CD4-positive, CD25-positive, alpha-beta regulatory T cell (primary cell): ENCODE data around the gene FNDC11. TPM values are rescaled to one million over a fixed set of nuclear protein-coding genes. Genes with fewer than 3 reads are reported as not detected.

ENCODE experiments used
- ATAC-seq, 2 donors: fragments of 150-1000 bp; cut with Tn5 transposase; one replicate each; pipeline ENCODE4 v1.10.0; 2021; ENCODE audit warnings: low read depth in 2 of 2, moderate number of reproducible peaks in 2 of 2, moderate library complexity in 1 of 2
- DNase-seq, 3 donors: peaks; one replicate each; pipeline versions ENCODE4 v3.0.0 to v3.0.0-alpha.2; 2012 to 2022; ENCODE audit warnings: mixed read lengths in 1 of 3
- H3K27ac ChIP-seq: one replicate; pipeline ENCODE4 v1.7.0; 2013; ENCODE audit warnings: mild to moderate bottlenecking, low read length; ENCODE audit not compliant: insufficient read depth, poor library complexity, severe bottlenecking
- H3K27me3 ChIP-seq: one replicate; pipeline ENCODE4 v1.7.0; 2013; ENCODE audit warnings: low read length; ENCODE audit not compliant: control insufficient read depth, insufficient read depth
- H3K36me3 ChIP-seq: one replicate; pipeline ENCODE4 v1.7.0; 2013; ENCODE audit warnings: mild to moderate bottlenecking, low read length, moderate library complexity; ENCODE audit not compliant: control insufficient read depth, insufficient read depth
- H3K4me1 ChIP-seq: 2 replicates; pipeline ENCODE4 v1.7.0; 2013; ENCODE audit warnings: mild to moderate bottlenecking, low read length; ENCODE audit not compliant: insufficient read depth, control insufficient read depth, poor library complexity, severe bottlenecking
- H3K4me3 ChIP-seq: one replicate; pipeline ENCODE4 v1.7.0; 2013; ENCODE audit warnings: low read depth, mild to moderate bottlenecking, low read length, moderate library complexity
- H3K9me3 ChIP-seq, 2 experiments: 1 replicate in 1 of 2; 2 replicates in 1 of 2; pipeline ENCODE4 v1.7.0; 2013; ENCODE audit warnings: low read length in 2 of 2, mild to moderate bottlenecking in 1 of 2, moderate library complexity in 1 of 2; ENCODE audit not compliant: control insufficient read depth in 2 of 2
- H3K27ac Mint-ChIP-seq, 3 donors: one replicate each; pipeline ENCODE4 v1.8.0; 2020 to 2022; ENCODE audit warnings: mild to moderate bottlenecking in 3 of 3, mixed read lengths in 3 of 3, moderate library complexity in 2 of 3
- H3K27me3 Mint-ChIP-seq: one replicate; pipeline ENCODE4 v1.8.0; 2022; ENCODE audit warnings: mild to moderate bottlenecking, mixed read lengths
- H3K36me3 Mint-ChIP-seq: one replicate; pipeline ENCODE4 v1.8.0; 2020; ENCODE audit warnings: mixed read lengths
- H3K4me1 Mint-ChIP-seq, 4 donors: one replicate each; pipeline ENCODE4 v1.8.0; 2020 to 2022; ENCODE audit warnings: mixed read lengths in 4 of 4, mild to moderate bottlenecking in 1 of 4
- H3K4me3 Mint-ChIP-seq, 4 donors: one replicate each; pipeline ENCODE4 v1.8.0; 2020 to 2022; ENCODE audit warnings: mild to moderate bottlenecking in 4 of 4, mixed read lengths in 4 of 4, moderate library complexity in 3 of 4
- H3K9me3 Mint-ChIP-seq, 7 donors: one replicate each; pipeline ENCODE4 v1.8.0; 2020 to 2022; ENCODE audit warnings: mixed read lengths in 7 of 7, mild to moderate bottlenecking in 3 of 7, moderate library complexity in 2 of 7
- polyA plus RNA-seq, 4 donors: library from polyadenylated mRNA; unstranded; fragments of 300-500 nt; fragmentation: Illumina TruSeq; gene quantifications; one replicate each; pipeline ENCODE4 v1.2.3, GENCODE V29; 2021
- total RNA-seq: library from RNA; stranded (reverse); gene quantifications from one replicate; pipeline ENCODE4 v1.2.3, GENCODE V29; 2022

Gene FNDC11
- total and polyA plus RNA-seq, 5 donors from 2014 or later: 0.07 to 1.5 (median 0.18) TPM

DNA sequence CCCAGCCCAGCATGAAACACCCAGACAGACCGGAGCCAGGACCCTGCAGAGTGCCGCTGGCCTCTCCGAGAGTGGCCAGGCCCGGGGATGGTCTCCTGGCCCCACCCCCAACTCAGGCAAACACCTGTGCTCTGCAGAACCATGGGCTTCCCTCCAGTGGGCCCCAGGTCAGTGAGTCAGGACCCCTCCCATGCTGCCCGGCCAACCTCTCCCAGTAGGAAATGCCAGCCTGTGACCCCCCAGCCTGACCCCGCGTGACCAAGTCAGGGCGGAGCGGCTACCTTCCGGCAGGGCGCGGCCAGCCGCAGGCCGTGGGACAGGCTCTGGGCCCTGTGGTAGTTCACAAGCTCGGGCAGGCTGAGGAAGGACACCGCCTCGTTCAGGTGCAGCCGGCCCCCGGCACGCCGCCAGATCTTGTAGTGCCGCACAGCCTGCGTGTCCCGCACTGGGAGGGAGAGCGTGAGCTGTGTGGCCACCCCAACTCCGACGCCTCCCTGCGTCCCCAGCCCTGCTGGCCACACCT is 20.0 kb upstream of the FNDC11 start:
- Mint-ChIP-seq H3K27me3 (no peaks in the 10 kb centered on the region), H3K4me3 (peak overlapping the region in 1 of 4 donors; percentile 38), H3K36me3 (no peaks in the 10 kb centered on the region), H3K27ac (no peak overlapping the region), H3K4me1 (peaks cover 0 to 12% (median 2%) of the 10 kb centered on the region in 4 donors), H3K9me3 (no peaks in the 10 kb centered on the region)
- Histone ChIP-seq H3K27me3 (no peaks in the 10 kb centered on the region), H3K36me3 (no peaks in the 10 kb centered on the region), H3K9me3 (no peaks in the 10 kb centered on the region), H3K4me1 (peaks cover 22% of the 10 kb centered on the region), H3K27ac (no peak overlapping the region), H3K4me3 (no peak overlapping the region)
- DNase-seq: no peak
- no peak for ATAC-seq

GRCh38 chr20:63534427-63534830 is 19.5 kb upstream of the FNDC11 start:
- no peak overlapping the region for H3K4me3 Mint-ChIP-seq
- no peak for DNase-seq
- H3K27ac Mint-ChIP-seq: no peak overlapping the region

DNA sequence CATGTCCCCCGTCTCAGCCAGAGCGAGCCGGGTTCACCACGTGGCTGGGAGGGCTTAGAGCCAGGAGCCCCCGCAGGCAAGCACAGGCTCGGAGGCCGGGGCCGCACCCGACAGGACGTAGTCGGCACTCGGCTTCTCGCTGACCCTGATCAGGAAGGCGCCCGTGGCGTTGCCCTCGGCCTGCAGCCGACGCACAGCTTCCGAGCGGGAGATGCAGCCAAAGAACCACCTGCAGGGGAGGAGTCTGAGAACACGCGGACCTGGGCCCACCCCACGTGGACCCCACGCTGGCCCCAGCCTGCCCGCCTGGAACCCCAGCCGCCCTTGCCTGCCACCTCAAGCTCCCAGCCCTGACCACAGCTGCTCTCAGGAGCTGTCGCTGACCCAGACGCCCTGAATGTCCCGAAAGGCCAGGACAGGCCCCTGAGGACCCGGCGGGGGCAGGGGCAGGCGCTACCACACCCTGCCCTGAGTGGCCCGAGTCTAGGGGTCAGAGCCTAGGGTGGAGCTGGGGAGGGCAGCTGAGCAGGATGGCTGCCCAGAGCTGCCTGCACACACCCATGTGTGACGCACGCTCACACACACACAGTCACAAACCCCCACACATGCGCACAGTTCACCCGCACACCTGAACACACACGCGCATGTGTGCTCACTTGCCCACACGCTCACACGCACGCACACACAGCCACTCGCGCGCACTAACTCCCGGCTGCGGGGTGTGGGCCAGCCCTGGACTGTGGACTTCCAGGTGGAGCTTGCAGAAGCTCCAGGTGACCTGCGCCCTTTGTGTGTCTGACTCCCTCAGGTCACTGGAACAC is 18.9 kb upstream of the FNDC11 start:
- Histone ChIP-seq H3K27me3 (no peaks in the 10 kb centered on the region), H3K4me3 (no peak overlapping the region), H3K27ac (no peak overlapping the region), H3K9me3 (no peaks in the 10 kb centered on the region), H3K36me3 (no peaks in the 10 kb centered on the region), H3K4me1 (peaks cover 23% of the 10 kb centered on the region)
- no peak overlapping the region for H3K27ac Mint-ChIP-seq
- no peak for DNase-seq
- H3K9me3 Mint-ChIP-seq: no peaks in the 10 kb centered on the region
- no peak overlapping the region for H3K4me3 Mint-ChIP-seq
- H3K4me1 Mint-ChIP-seq: peaks cover 0 to 14% (median 2%) of the 10 kb centered on the region in 4 donors
- ATAC-seq: no peak
- H3K36me3 Mint-ChIP-seq: no peaks in the 10 kb centered on the region
- no peaks in the 10 kb centered on the region for H3K27me3 Mint-ChIP-seq

More at GRCh38 chr20:63534427-63534830, 19.5 kb upstream of the FNDC11 start:
- no peaks in the 10 kb centered on the region for H3K9me3 Mint-ChIP-seq
- ATAC-seq: no peak
- H3K4me1 ChIP-seq: peaks cover 23% of the 10 kb centered on the region
- no peaks in the 10 kb centered on the region for H3K27me3 Mint-ChIP-seq
- peaks cover 0 to 14% (median 2%) of the 10 kb centered on the region in 4 donors for H3K4me1 Mint-ChIP-seq
- H3K27ac ChIP-seq: no peak overlapping the region
- H3K36me3 Mint-ChIP-seq: no peaks in the 10 kb centered on the region
- no peaks in the 10 kb centered on the region for H3K36me3 ChIP-seq
- no peak overlapping the region for H3K4me3 ChIP-seq
- H3K9me3 ChIP-seq: no peaks in the 10 kb centered on the region
- no peaks in the 10 kb centered on the region for H3K27me3 ChIP-seq

GRCh38 chr20:63536241-63536977 is 17.6 kb upstream of the FNDC11 start:
- H3K9me3 Mint-ChIP-seq: no peaks in the 10 kb centered on the region
- no peaks in the 10 kb centered on the region for H3K36me3 ChIP-seq
- no peak overlapping the region for H3K27ac ChIP-seq
- no peak for DNase-seq
- H3K27ac Mint-ChIP-seq: peak overlapping the region in 1 of 3 donors; percentile 43
- peaks cover 23% of the 10 kb centered on the region for H3K4me1 ChIP-seq
- H3K4me3 Mint-ChIP-seq: peak overlapping the region in 1 of 4 donors; percentile 16
- no peak for ATAC-seq
- peaks cover 0 to 14% (median 2%) of the 10 kb centered on the region in 4 donors for H3K4me1 Mint-ChIP-seq
- no peaks in the 10 kb centered on the region for H3K9me3 ChIP-seq
- H3K4me3 ChIP-seq: no peak overlapping the region
- no peaks in the 10 kb centered on the region for H3K36me3 Mint-ChIP-seq
- no peaks in the 10 kb centered on the region for H3K27me3 Mint-ChIP-seq
- no peaks in the 10 kb centered on the region for H3K27me3 ChIP-seq

- ATAC-seq (no peak), DNase-seq (no peak)
- H3K27ac ChIP-seq: peak within 1 kb of the TSS; percentile 86
- H3K27me3 Mint-ChIP-seq: no peaks in the 10 kb centered on the region
- no peaks in the 10 kb centered on the region for H3K36me3 ChIP-seq
- peak within 1 kb of the TSS; percentile 72 to 84 (median 80) for H3K4me3 Mint-ChIP-seq
- peak within 1 kb of the TSS in 2 of 3 donors; percentile 55 to 91 for H3K27ac Mint-ChIP-seq
- H3K36me3 Mint-ChIP-seq: no peaks in the 10 kb centered on the region
- H3K27me3 ChIP-seq: no peaks in the 10 kb centered on the region
- peaks cover 23% of the 10 kb centered on the region for H3K4me1 ChIP-seq
- H3K4me1 Mint-ChIP-seq: peaks cover 0 to 14% (median under 1%) of the 10 kb centered on the region in 4 donors
- no peaks in the 10 kb centered on the region for H3K9me3 Mint-ChIP-seq
- no peak within 1 kb of the TSS for H3K4me3 ChIP-seq
- H3K9me3 ChIP-seq: no peaks in the 10 kb centered on the region
Measured at GRCh38 chr20:63536997-63537524, 16.9 kb upstream of the FNDC11 start, which contains the start of gene PTK6. Gene PTK6, minus strand, starts transcription at chr20:63537376. Its CDS starts 62 bp downstream, at chr20:63537314.

- Mint-ChIP-seq H3K4me3 (peak overlapping the region; percentile 72 to 84 (median 80)), H3K36me3 (no peaks in the 10 kb centered on the region), H3K27ac (peak overlapping the region in 2 of 3 donors; percentile 55 to 91), H3K27me3 (no peaks in the 10 kb centered on the region), H3K9me3 (no peaks in the 10 kb centered on the region), H3K4me1 (peaks cover 0 to 15% (median 0%) of the 10 kb centered on the region in 4 donors)
- peak overlapping the region; percentile 86 for H3K27ac ChIP-seq
- no peak overlapping the region for H3K4me3 ChIP-seq
- DNase-seq: peak; percentile 87 to 95 (median 92)
- ATAC-seq: peak; percentile 87 to 88
- H3K36me3 ChIP-seq: no peaks in the 10 kb centered on the region
- no peaks in the 10 kb centered on the region for H3K27me3 ChIP-seq
- H3K4me1 ChIP-seq: peaks cover 23% of the 10 kb centered on the region
- no peaks in the 10 kb centered on the region for H3K9me3 ChIP-seq
Measured at GRCh38 chr20:63537525-63538203, 16.3 kb upstream of the FNDC11 start.
